Measurements from ENCODE around the gene NABP2.
A peak's percentile ranks its signal among the peaks of the same experiment; 100 is the strongest.

Gene NABP2

GRCh38 chr12:56213878-56214277 is 10.3 kb upstream of the NABP2 start:
- no peak for DNase-seq (ENCODE audit: low read depth)
- no peak overlapping the region for H3K4me3 ChIP-seq (ENCODE audit: low read length)
- TF ChIP-seq CTCF (conservative IDR thresholded peaks at IDR 0.05; ENCODE audit: low read length): no peak

- H3K4me3 ChIP-seq (ENCODE audit: low read length): no peak overlapping the region
- DNase-seq (ENCODE audit: low read depth): no peak
- no peak for TF ChIP-seq CTCF (conservative IDR thresholded peaks at IDR 0.05; ENCODE audit: low read length)
Measured at GRCh38 chr12:56216461-56216860, 7.7 kb upstream of the NABP2 start.

- TF ChIP-seq CTCF (conservative IDR thresholded peaks at IDR 0.05; ENCODE audit: low read length): no peak
- DNase-seq (ENCODE audit: low read depth): no peak
- H3K4me3 ChIP-seq (ENCODE audit: low read length): peak overlapping the region; percentile 97
Measured at GRCh38 chr12:56219840-56220239, 4.3 kb upstream of the NABP2 start.

GRCh38 chr12:56220611-56221231 is 3.4 kb upstream of the NABP2 start:
- TF ChIP-seq CTCF (conservative IDR thresholded peaks at IDR 0.05; ENCODE audit: low read length): no peak

GRCh38 chr12:56221232-56221756 is 2.8 kb upstream of the NABP2 start:
- peak; percentile 92 for DNase-seq (ENCODE audit: low read depth)
- H3K4me3 ChIP-seq (ENCODE audit: low read length): peak overlapping the region; percentile 97
- TF ChIP-seq CTCF (conservative IDR thresholded peaks at IDR 0.05; ENCODE audit: low read length): no peak

More at GRCh38 chr12:56220611-56221231, 3.4 kb upstream of the NABP2 start:
- H3K4me3 ChIP-seq (ENCODE audit: low read length): peak overlapping the region; percentile 97
- peak; percentile 80 for DNase-seq (ENCODE audit: low read depth)

- peak within 1 kb of the TSS; percentile 97 for H3K4me3 ChIP-seq (ENCODE audit: low read length)
- peak; percentile 25 for TF ChIP-seq CTCF (conservative IDR thresholded peaks at IDR 0.05; ENCODE audit: low read length)
- peak; percentile 98 for DNase-seq (ENCODE audit: low read depth)
Measured at GRCh38 chr12:56221757-56222530, 2.2 kb upstream of the NABP2 start, which contains the start of gene RNF41. RNF41 (minus strand) TSS chr12:56221922; CDS start chr12:56214047, 7,875 bp downstream.

All from AG10803 (cell line).